IPS-18a (cell line): ENCODE data around the gene HSD17B2.

Experiments
- H3K27ac ChIP-seq: one replicate; pipeline ENCODE4 v1.5.1; 2013; ENCODE audit warnings: low read length
- H3K27me3 ChIP-seq: one replicate; pipeline ENCODE4 v1.6.1; 2013; ENCODE audit warnings: mild to moderate bottlenecking, low read length; ENCODE audit not compliant: control insufficient read depth, insufficient read depth
- H3K36me3 ChIP-seq: one replicate; pipeline ENCODE4 v1.6.1; 2013; ENCODE audit warnings: low read depth, low read length; ENCODE audit not compliant: control insufficient read depth
- H3K4me1 ChIP-seq: one replicate; pipeline ENCODE4 v1.6.1; 2013; ENCODE audit warnings: low read depth, low read length; ENCODE audit not compliant: control insufficient read depth
- H3K4me3 ChIP-seq: one replicate; pipeline ENCODE4 v1.5.1; 2013; ENCODE audit warnings: low read length
- H3K9ac ChIP-seq: one replicate; pipeline ENCODE4 v1.6.1; 2013; ENCODE audit warnings: mild to moderate bottlenecking, low read length, moderate library complexity
- H3K9me3 ChIP-seq: one replicate; pipeline ENCODE4 v1.6.1; 2013; ENCODE audit warnings: low read depth, low read length; ENCODE audit not compliant: control insufficient read depth

Gene HSD17B2

GRCh38 chr16:82023206-82023605 is 11.8 kb upstream of the HSD17B2 start:
- Histone ChIP-seq H3K9me3 (no peaks in the 10 kb centered on the region), H3K27ac (no peak overlapping the region), H3K4me3 (no peak overlapping the region), H3K27me3 (no peaks in the 10 kb centered on the region), H3K4me1 (no peaks in the 10 kb centered on the region), H3K36me3 (no peaks in the 10 kb centered on the region), H3K9ac (no peak overlapping the region)

GRCh38 chr16:82024316-82024715 is 10.7 kb upstream of the HSD17B2 start:
- Histone ChIP-seq H3K4me3 (no peak overlapping the region), H3K36me3 (no peaks in the 10 kb centered on the region), H3K9ac (no peak overlapping the region), H3K9me3 (no peaks in the 10 kb centered on the region), H3K27ac (no peak overlapping the region), H3K27me3 (no peaks in the 10 kb centered on the region), H3K4me1 (no peaks in the 10 kb centered on the region)

- H3K36me3 ChIP-seq: no peaks in the 10 kb centered on the region
- no peak overlapping the region for H3K9ac ChIP-seq
- H3K4me3 ChIP-seq: no peak overlapping the region
- H3K27ac ChIP-seq: no peak overlapping the region
- H3K4me1 ChIP-seq: no peaks in the 10 kb centered on the region
- H3K27me3 ChIP-seq: no peaks in the 10 kb centered on the region
- H3K9me3 ChIP-seq: no peaks in the 10 kb centered on the region
Measured at GRCh38 chr16:82024883-82025282, 10.2 kb upstream of the HSD17B2 start.

- H3K9me3 ChIP-seq: no peaks in the 10 kb centered on the region
- no peak overlapping the region for H3K4me3 ChIP-seq
- no peaks in the 10 kb centered on the region for H3K27me3 ChIP-seq
- H3K4me1 ChIP-seq: no peaks in the 10 kb centered on the region
- no peak overlapping the region for H3K27ac ChIP-seq
- H3K9ac ChIP-seq: no peak overlapping the region
- no peaks in the 10 kb centered on the region for H3K36me3 ChIP-seq
Measured at GRCh38 chr16:82027629-82028064, 7.4 kb upstream of the HSD17B2 start.

- H3K9ac ChIP-seq: no peak overlapping the region
- H3K4me1 ChIP-seq: no peaks in the 10 kb centered on the region
- H3K27me3 ChIP-seq: no peaks in the 10 kb centered on the region
- no peak overlapping the region for H3K4me3 ChIP-seq
- H3K27ac ChIP-seq: no peak overlapping the region
- H3K9me3 ChIP-seq: no peaks in the 10 kb centered on the region
- H3K36me3 ChIP-seq: no peaks in the 10 kb centered on the region
Measured at GRCh38 chr16:82031116-82032084, 3.7 kb upstream of the HSD17B2 start.

- Histone ChIP-seq H3K9ac (no peak overlapping the region), H3K36me3 (no peaks in the 10 kb centered on the region), H3K27ac (no peak overlapping the region), H3K9me3 (no peaks in the 10 kb centered on the region), H3K4me3 (no peak overlapping the region), H3K4me1 (no peaks in the 10 kb centered on the region), H3K27me3 (no peaks in the 10 kb centered on the region)
Measured at GRCh38 chr16:82033006-82033405, 2.0 kb upstream of the HSD17B2 start.

GRCh38 chr16:82033683-82034300 is 1.3 kb upstream of the HSD17B2 start:
- Histone ChIP-seq H3K4me1 (no peaks in the 10 kb centered on the region), H3K9me3 (no peaks in the 10 kb centered on the region), H3K36me3 (no peaks in the 10 kb centered on the region), H3K9ac (no peak overlapping the region), H3K4me3 (no peak overlapping the region), H3K27me3 (no peaks in the 10 kb centered on the region), H3K27ac (no peak overlapping the region)

GRCh38 chr16:82037251-82037650 is 2.2 kb downstream of the HSD17B2 start:
- Histone ChIP-seq H3K36me3 (no peaks in the 10 kb centered on the region), H3K27me3 (no peaks in the 10 kb centered on the region), H3K9me3 (no peaks in the 10 kb centered on the region), H3K4me1 (no peaks in the 10 kb centered on the region), H3K27ac (no peak overlapping the region), H3K9ac (no peak overlapping the region), H3K4me3 (no peak overlapping the region)

- Histone ChIP-seq H3K9me3 (no peaks in the 10 kb centered on the region), H3K27me3 (no peaks in the 10 kb centered on the region), H3K9ac (no peak overlapping the region), H3K36me3 (no peaks in the 10 kb centered on the region), H3K27ac (no peak overlapping the region), H3K4me1 (no peaks in the 10 kb centered on the region), H3K4me3 (no peak overlapping the region)
Measured at GRCh38 chr16:82037666-82038065, 2.6 kb downstream of the HSD17B2 start.

GRCh38 chr16:82040296-82040695 is 5.2 kb downstream of the HSD17B2 start:
- Histone ChIP-seq H3K27me3 (no peaks in the 10 kb centered on the region), H3K4me1 (no peaks in the 10 kb centered on the region), H3K27ac (no peak overlapping the region), H3K4me3 (no peak overlapping the region), H3K36me3 (no peaks in the 10 kb centered on the region), H3K9me3 (no peaks in the 10 kb centered on the region), H3K9ac (no peak overlapping the region)

- H3K36me3 ChIP-seq: no peaks in the 10 kb centered on the region
- H3K27me3 ChIP-seq: no peaks in the 10 kb centered on the region
- no peaks in the 10 kb centered on the region for H3K9me3 ChIP-seq
- H3K4me1 ChIP-seq: no peaks in the 10 kb centered on the region
- no peak overlapping the region for H3K4me3 ChIP-seq
- H3K27ac ChIP-seq: no peak overlapping the region
- no peak overlapping the region for H3K9ac ChIP-seq
Measured at GRCh38 chr16:82041542-82041941, 6.5 kb downstream of the HSD17B2 start.

- H3K9me3 ChIP-seq: no peaks in the 10 kb centered on the region
- no peak overlapping the region for H3K27ac ChIP-seq
- H3K4me1 ChIP-seq: no peaks in the 10 kb centered on the region
- no peak overlapping the region for H3K4me3 ChIP-seq
- no peak overlapping the region for H3K9ac ChIP-seq
- no peaks in the 10 kb centered on the region for H3K36me3 ChIP-seq
- no peaks in the 10 kb centered on the region for H3K27me3 ChIP-seq
Measured at GRCh38 chr16:82042144-82042543, 7.1 kb downstream of the HSD17B2 start.
